NT2/D1 (cell line): ENCODE results near the gene AEBP1.

Source experiments
- YY1 ChIP-seq: IDR thresholded peaks from 2 replicates; pipeline ENCODE4 v1.6.1; 2011; ENCODE audit not compliant: insufficient read length, insufficient read depth
- ZNF274 ChIP-seq: IDR thresholded peaks from 2 replicates; pipeline ENCODE4 v1.6.1; 2011; ENCODE audit warnings: mild to moderate bottlenecking, low read depth, low read length

- no peak for TF ChIP-seq ZNF274
- TF ChIP-seq YY1: no peak
Measured at GRCh38 chr7:44143646-44144250, 39.6 kb downstream of the AEBP1 start.
